Right lobe of liver (tissue), 4 donors: ENCODE results near the gene PXDN.

Source experiments
- CTCF ChIP-seq, 4 donors: fragments of 200-600 bp in 3 of 4; fragments of 450-650 bp in 1 of 4; IDR thresholded peaks; one replicate each; pipeline versions ENCODE4 v1.5.1 to v1.8.0; 2016 to 2022; ENCODE audit warnings: antibody characterized with exemption in 4 of 4, mild to moderate bottlenecking in 2 of 4
- POLR2A ChIP-seq: fragments of 450-650 bp; IDR thresholded peaks from one replicate; pipeline ENCODE4 v1.6.1; 2017; ENCODE audit warnings: antibody characterized with exemption, mild to moderate bottlenecking
- donor health status: DM: no; HTN: no; CAD: no.
- donor health status: DM: no; HTN: no; CAD: no.
- donor health status: DM: no; HTN: yes; CAD: no.

GRCh38 chr2:1729242-1729641 lies 15.1 kb downstream of the PXDN start:
- TF ChIP-seq POLR2A (no peak), CTCF (IDR thresholded peaks at IDR 0.05) (no peak)
